GM21381 (cell line): ENCODE measurements around the gene DENND2A.
"Not testable (repeated sequence)": the region's sequence is repeated elsewhere in the genome, so short reads cannot be mapped to it uniquely, and the experiment has no call there.

Source experiments
- ATAC-seq: cut with Tn5 transposase; IDR thresholded peaks from one replicate; pipeline ENCODE4 v1.9.1; 2021; ENCODE audit warnings: mild to moderate bottlenecking, moderate library complexity; ENCODE audit not compliant: unreplicated experiment

Gene DENND2A

DNA sequence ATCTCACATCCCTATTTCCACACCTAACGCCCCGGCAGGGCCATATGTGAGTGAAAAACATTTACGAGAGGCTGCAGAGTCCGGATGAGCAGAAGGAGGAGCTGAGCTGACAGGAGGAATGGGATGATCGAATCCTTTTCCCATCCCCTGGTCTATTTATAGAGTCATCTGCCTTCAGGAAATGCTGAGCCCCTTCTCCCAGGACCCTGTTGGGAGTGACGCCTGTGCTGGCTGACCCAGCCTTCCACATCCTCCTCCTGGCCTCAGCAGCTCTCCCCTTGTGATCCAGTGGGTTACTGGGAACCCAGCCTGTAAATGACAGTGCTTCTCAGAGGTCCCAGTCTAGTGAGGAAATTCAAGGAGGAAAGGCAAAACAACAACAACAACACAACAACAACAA is 16.6 kb downstream of the DENND2A start:
- ATAC-seq: no peak

DNA sequence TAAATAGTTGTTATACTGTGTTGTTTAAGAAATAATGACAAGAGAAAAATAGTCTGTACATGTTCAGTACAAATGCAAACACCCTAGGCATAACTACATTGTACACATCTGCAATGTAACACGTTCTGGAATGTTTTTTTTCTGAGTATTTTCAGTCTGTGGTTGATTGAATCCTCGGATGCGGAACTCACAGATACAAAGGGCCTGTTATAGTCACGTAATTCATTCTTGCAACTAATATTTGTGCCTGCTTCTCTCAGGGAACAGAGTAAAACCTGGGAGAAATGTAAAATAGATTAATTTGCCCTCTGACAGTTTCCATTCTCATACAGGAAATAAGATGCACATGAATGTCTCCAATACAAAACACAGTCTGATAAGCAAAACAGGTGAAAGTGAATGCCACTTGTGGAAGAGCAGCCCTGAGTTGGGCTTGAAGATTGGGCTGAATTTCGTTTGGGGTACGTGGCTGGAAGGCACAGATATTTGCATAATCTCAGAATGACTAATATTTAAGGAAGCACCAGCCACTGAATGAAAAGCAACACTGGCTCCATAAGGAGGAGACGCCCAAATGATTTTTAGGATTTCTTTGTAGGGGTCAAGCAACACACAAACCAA is 19.1 kb downstream of the DENND2A start:
- no peak for ATAC-seq

DNA sequence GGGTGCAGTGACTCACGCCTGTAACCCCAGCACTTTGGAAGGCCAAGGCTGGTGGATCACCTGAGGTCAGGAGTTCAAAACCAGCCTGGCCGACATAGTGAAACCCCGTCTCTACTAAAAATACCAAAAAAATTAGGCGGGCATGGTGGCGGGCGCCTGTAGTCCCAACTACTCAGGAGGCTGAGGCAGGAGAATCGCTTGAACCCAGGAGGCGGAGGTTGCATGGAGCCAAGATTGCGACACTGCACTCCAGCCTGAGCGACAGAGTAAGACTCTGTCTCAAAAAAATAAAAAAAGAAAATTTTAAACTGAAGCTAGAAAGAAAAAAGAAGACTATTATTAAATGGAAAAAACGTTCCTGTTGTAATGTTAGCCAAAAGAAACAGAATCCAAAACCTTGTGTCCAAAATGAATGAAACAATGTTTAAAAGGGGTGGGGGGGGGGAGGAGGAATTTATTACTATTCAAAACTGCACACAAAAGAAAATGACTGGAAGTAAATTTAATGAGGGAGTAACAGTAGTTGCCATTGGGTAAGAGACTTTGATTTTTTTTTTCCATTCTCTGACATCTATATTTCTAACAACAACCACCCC is 20.6 kb downstream of the DENND2A start:
- ATAC-seq: not testable (repeated sequence)

DNA sequence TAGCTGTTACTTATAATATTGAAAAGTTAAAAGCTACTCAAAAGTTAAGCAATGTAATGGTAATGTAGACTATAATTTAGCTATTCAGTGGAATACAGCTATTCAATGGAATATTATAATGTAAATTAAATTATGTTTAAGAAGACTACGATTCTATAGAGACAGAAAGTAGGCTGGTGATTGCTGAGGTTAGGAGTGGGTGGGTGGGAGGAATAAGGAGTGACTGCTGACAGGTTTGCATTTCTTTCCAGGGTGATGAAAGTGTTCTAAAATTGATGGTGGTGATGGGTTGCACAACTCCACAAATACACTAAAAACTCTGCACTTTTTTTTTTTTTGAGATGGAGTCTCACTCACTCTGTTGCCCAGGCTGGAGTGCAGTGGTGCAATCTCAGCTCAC is 21.4 kb downstream of the DENND2A start:
- ATAC-seq: no peak

DNA sequence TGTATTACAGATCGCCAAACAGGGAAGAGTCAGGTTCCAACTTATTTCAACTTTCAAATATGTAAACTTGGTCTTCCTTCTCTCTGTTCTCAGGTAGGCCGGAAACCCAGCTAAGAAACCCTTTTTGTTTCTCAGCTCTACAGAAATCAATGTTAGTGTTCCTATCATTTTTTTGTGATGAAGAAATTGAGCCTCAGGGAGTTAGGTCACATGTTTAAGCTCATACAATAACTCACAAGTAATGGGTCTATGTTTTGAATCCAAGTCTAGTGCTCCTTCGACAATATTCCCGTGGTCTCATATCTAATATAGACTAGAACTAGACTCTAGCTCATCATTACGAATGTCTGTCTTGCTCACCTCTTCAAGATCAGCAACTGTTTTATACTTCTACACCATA is 22.3 kb downstream of the DENND2A start:
- ATAC-seq: no peak

DNA sequence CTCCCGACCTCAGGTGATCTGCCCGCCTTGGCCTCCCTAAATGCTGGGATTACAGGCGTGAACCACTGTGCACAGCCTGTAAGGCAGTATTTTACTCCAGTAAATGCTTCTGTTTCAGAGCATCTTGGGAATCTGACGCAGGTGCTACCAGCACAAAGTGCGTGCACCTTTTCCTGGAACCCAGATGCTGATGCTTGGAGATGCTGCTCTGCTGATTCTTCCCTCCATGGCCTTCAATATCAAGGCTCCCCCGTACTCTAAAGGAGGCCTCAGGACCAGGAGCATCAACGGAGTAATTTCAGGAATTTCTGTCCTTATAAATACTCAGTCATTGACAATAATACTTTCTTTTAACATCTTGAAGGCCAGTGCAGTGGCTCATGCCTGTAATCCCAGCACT is 23.5 kb downstream of the DENND2A start:
- no peak for ATAC-seq

DNA sequence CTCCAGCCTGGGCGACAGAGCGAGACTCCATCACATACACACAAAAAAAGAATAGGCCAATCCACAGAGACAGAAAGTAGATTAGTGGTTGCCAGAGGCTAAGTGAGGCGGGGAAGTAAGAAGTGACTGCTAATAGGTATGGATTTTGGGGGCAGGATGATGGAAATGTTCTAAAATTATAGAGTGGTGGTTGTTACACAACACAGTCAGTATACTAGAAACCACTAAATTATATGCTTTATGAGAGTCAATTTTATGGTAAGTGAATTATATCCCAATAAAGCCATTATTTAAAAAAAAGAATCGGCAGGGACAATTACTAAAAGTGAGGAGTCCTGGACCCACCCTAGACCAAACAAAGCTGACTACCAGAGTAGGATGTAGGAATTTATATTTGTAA is 24.3 kb downstream of the DENND2A start:
- no peak for ATAC-seq

DNA sequence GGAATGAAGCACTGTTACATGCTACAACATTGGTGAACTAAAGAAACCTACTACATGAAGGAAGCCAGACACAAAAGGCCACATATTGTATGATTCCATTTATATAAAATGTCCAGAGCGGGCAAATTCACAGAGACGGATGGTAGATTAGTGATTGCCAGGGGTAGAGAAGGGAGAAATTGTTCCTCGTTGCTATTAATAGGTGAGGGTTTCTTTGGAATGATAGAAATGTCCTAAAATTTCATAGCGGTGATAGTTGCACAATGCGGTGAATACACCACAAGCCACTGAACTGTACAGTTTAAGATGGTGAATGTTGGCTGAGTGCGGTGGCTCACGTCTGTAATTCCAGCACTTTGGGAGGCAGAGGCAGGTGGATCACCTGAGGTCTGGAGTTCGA is 29.0 kb downstream of the DENND2A start:
- no peak for ATAC-seq

DNA sequence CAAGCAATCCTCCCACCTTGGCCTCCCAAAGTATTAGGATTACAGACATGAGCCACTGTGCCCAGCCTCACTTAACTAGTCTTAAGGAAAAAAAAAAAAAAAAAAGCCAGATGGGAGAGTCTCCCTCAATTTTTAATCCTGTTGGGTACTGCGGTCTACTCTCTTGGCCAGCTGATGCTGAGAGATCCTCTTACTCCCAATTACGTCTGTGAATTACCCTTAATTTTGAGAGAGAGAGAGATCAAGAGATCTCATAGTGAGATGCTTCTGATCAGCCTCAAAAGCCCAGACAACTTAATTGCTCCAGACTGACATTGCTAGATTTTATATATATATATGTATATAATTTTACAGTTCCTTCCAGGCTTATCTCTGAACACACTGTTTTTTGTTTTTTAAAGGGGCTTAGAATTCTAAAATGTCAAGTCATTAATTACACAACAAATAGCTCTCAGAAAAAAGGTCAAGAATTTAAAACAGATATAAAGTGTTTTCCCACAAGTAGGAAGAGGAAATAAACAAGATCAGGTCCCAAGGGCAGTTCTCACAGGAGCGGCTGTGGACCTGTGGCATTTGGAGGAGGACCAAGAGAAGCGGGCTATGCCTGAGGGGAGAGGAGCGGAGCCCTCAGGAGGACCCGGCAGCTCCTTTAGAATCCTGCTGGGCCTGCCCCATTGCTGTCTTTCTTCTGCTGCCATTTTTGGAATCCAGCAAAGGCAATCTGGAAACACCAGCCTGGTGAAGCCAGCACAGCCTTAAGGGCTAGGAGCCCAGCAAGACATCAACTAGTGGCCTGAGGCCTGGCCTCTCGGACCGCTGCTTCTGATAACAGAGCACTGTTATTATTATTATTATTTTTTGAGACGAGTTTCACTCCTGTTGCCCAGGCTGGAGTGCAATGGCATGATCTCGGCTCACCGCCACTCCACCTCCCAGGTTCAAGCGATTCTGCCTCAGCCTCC is 30.1 kb downstream of the DENND2A start:
- ATAC-seq: no peak

DNA sequence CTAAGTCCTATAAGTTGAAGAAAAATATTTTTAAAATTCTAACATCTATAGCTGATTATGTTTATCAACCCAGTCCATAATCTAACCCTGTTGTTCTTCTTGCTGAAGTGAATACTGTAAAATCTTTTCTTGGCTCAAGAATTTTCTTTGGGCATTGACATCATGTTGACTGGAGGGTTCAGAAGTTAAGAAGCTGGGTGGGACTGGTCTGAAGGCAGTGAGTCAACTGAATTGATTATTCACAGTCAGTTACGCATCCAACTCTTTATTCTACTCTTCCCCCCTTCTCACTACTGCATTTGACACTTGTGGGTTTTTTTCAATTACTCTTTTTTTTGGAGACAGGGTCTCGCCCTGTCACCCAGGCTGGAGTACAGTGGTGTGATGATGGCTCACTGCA is 31.0 kb downstream of the DENND2A start:
- no peak for ATAC-seq

DNA sequence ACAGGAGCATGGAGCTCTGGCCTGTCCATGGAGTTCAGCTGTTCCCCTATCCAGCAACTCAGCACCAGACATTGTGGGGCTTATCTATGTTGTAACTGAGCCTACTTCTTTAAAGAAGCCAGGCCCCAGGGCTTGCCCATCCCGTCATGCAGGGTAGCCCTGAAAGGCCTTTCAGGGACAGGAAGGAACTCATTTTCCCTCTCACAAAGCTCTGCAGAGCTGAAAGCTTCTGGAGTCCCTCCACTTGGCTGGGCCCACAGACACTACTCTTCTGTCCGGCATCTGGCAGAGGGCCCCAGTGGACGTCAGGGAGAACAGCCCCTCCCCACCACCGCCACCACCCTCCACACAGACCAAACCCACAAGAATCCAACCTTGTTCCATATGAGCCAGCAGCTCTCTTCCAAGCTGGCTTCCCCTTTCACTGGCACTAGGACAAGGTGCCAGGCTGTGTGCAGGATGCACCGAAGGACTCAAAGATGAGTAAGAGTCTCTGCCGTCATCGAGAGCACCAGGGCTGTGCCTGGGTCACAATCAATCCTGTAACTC is 33.1 kb downstream of the DENND2A start:
- no peak for ATAC-seq

DNA sequence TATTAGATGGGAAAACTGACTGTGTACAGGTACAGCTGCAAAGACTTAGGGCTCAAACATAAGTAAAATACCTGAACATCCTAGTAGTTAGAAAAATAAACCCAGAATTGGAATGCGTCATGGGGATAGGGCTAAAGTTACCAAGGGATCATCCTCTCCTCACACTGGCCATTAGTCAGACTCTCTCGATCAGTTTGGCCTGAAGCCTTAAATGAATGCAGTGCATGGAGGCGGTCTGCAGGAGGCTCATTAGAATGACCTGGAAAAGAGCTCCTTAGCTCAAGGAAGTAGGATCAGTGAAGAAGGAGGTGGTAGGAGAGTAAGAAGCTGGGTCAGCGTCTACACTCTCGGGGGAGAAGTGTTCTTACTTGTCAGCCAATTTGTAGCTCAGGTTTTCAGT is 35.3 kb downstream of the DENND2A start:
- no peak for ATAC-seq

DNA sequence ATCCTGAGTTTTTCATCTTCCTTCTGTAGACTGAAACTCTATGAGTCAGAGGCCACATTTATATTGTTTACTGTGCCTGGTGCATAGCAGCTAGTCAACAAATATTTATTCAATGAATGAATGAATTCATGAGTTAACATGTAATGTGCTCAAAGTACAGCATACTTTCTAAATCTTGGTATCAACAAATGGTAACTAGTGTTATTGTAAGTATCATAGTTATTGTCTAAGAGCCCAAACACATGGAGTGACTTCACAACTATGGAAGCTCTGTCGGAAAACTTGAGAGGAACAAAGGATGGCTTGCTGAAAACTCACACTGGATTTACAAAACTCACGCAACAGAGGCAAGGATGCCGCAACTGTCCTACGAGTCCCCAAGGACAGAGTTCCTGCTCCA is 35.9 kb downstream of the DENND2A start:
- ATAC-seq: no peak

DNA sequence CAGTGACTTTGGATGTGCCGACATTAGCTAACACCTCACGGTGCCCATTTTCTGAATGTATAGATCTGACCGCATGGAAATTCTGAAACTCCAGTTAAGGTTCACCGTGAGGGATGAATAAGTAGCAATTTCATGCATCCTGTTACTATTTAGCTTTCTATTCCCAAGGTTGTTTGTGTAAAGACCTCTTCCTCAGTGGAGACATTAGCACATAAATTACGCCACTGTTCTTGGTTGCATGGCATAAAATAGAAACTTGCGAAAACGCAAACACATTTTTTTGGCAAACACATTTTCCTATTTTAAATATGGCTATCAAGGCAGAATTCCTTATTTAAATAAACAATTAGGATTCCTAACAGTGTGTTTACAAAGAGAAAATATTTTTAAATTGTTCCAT is 36.5 kb downstream of the DENND2A start:
- ATAC-seq: no peak

DNA sequence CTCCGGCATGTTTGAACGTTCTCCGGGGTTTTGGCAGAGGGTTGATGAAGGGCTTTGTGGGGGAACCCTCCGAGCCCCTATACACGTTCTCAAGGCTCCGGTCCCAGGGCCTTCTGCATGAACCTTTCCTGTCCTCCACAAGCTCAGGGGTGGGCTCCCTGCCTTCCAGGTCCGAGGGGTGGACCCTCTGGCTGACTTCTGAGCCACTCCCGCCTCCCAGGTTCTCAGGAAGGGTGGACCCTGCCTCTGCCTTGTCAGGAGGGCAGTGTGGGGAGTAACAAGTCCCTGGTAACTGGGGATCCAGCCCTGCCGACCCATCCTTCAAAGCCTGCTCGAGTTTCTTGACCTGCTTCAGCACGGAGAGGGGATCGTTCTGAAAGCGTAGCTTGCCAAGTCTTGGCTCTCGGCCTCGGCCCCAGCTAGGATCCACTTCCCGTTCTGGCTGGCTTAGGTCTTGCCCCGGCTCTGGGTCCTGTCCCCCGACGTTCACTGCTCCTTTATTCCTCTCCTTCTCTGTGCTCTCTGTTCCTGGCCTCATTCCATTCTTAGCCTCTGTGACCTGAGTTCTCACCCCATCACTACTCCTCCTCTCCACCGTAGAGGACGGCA is 38.9 kb downstream of the DENND2A start:
- no peak for ATAC-seq

DNA sequence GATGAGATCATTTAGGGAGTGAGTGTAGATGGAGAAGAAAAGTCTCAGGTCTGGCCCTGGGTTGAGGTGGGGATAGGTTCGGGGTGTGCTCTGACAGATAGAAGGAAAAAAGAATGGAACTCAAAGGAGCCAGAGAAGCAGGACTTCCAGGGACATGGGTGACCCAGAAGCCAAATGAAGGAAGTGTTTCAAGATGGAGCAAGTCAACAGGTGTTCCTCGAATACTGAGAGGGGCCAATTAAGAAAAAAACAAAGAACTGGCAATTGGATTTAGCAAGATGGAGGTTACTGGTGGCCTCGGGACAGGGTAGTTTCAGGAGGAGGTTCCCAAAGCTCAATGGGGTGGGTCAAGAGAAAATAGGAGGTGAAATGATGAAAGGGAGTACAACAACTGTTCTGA is 40.3 kb downstream of the DENND2A start:
- ATAC-seq: no peak

DNA sequence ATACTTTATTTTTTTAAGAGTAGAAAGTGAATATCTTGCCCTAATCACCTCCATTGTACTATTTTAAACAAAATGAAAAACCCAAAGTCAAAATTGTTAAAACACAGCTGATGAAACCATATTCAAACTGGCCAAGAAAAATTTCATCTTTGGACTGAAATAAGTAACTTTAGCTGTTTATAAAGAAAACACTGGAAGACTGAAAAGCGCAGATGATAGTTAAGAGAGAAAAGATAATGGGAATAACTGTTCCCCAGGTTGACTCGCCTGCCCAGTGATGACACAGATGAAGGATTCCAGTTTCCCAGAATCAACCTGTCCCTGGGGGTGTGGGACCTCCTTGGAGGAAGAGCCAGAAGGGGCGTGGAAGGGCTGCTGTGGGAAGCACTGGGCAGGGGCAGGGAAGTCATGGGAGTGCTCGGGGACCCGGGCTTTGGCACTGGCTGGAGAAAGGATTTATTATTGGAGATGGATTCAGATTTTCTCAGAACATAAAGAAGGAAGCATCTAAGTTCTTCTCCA is 43.1 kb downstream of the DENND2A start:
- no peak for ATAC-seq

DNA sequence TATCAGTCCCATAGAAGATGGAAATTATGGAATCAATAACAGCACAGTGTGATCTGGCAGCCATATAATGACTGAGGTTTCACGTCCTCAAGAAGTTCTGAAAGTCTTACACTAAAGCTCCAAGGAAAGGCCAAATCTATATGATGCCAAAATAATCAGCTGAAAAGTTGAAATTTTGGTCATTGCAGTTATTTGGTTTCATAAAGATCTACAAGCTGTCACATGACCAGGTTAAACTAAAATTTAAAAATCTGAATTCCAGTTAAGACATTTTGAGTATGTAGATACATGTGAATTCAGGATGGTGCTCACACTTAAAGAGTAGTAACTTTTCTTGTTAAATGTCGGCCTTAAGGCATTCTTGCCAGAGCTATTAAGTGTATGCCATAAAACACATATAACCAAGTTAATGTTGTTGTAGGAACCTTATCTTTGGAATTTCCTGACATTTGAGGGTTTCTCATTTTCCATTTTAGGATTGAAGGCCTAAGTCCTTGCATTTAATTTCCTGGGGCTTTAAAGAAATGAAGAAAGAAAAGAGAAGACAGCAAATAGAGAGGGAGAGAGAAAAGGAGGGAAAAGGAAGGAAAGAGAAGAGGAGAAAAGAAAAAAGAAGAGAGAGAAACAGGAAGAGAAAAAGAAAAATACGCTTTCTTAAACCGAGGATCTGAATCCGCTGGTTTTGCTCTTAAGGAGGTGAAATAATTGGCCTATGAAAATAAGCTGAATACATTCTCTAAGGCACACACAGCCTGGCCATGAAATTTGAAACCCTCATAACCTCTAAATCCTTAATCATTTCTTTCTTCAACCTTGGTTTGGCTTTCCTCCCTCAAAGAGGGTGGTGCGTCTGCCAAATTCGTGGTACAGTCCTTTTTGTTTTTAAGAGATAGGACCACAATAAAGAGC is 43.8 kb downstream of the DENND2A start:
- ATAC-seq: no peak

DNA sequence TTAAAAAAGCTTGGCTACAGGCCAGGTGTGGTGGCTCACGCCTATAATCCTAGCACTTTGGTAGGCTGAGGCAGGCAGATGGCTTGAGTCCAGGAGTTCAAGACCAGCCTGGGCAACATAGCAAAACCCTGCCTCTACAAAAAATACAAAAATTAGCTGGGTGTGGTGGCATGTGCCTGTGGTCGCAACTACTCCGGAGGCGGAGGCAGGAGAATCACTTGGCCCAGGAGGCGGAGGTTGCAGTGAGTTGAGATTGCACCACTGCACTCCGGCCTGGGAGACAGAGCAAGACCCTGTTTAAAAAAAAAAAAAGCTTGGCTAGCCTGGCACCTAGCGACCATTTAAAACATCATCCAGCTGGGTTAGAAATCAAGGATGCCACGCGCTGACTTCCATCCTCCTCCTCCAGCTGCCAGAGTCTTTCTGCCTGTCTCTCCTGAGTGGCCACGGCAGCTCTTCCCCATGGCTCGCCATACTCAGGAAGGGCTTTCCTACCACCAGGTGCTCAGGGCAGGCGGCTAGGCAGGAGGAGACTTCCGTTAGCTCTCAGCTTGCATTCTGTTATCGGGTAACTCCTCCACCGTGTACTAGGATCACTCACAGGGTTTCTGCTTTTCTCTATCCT is 45.0 kb downstream of the DENND2A start:
- ATAC-seq: no peak
